ENCODE measurements around the gene MAST4.
A peak's percentile ranks its signal among the peaks of the same experiment; 100 is the strongest.

MAST4 gene

DNA sequence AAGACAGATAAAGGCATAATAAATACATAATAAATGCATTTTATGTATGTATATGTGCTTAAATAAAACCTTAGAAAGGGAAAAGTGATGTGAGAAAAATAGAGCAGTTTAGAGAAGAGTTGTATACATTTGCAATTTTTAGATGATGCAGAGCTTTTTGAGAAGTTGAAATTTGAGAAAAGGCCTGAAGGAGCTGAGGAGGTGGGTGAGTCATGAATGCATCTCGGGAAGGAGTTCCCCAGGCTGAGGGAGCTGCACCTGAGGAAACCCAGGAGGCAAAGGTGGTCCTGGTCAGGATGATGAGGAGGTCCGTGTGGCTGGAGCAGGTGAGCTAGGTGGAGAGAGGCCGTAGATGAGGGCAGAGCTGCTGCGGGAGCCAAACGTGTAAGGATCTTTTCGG, 617.8 kb downstream of the MAST4 start:
- peak overlapping the region; percentile 12 to 66 (median 65) for H3K27ac Mint-ChIP-seq
- TF ChIP-seq, protein P1, sequence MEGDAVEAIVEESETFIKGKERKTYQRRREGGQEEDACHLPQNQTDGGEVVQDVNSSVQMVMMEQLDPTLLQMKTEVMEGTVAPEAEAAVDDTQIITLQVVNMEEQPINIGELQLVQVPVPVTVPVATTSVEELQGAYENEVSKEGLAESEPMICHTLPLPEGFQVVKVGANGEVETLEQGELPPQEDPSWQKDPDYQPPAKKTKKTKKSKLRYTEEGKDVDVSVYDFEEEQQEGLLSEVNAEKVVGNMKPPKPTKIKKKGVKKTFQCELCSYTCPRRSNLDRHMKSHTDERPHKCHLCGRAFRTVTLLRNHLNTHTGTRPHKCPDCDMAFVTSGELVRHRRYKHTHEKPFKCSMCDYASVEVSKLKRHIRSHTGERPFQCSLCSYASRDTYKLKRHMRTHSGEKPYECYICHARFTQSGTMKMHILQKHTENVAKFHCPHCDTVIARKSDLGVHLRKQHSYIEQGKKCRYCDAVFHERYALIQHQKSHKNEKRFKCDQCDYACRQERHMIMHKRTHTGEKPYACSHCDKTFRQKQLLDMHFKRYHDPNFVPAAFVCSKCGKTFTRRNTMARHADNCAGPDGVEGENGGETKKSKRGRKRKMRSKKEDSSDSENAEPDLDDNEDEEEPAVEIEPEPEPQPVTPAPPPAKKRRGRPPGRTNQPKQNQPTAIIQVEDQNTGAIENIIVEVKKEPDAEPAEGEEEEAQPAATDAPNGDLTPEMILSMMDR (IDR thresholded peaks at IDR 0.05; ENCODE audit: unreplicated experiment in 3 of 3), result no peak
- H3K9me3 Mint-ChIP-seq, result no peaks in the 10 kb centered on the region
- H3K27me3 Mint-ChIP-seq (ENCODE audit: low read depth), result no peaks in the 10 kb centered on the region
- H3K4me1 Mint-ChIP-seq, result peaks cover 35% of the 10 kb centered on the region
- H3K4me3 Mint-ChIP-seq, result no peak overlapping the region
- no peaks in the 10 kb centered on the region for H3K36me3 Mint-ChIP-seq (ENCODE audit: low read depth)

DNA sequence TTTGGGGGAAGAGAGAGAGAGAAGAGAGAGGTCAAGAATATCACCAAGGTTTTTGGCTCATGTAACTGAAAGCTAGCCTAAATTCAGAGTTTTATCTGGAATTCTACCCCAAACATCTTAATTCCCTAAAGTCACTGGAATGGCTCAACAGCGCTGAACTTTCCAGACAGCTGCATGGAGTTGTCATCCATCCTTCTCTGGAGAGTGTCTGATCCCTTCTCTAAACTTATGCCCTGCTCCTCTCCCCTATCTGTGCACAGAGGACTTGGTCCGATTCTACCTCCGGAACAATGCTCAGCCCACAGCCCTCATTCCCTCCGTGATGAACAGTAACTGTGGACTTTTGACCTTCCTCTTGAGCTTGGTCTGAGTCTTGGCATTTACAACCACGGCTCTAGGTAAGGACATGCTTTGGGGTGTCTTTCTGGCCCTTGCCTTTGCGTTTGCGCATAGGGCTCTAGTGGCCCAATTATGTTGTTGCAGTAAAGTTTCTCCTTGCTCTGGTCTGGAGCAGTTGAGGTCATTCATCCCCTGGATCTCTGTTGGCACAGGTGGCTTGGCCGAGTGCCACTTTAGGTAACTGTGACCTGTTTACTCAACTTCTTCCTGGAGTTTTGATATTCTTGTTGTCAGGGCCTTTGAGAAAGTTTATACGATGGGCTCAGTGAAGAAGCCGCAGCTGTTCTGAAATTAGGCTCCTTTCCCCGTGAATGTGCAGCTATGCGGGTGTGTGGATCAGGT, 618.7 kb downstream of the MAST4 start:
- Mint-ChIP-seq H3K27me3 (ENCODE audit: low read depth) (no peaks in the 10 kb centered on the region), H3K4me3 (peak overlapping the region in 2 of 3 experiments; percentile 14 to 46), H3K9me3 (no peaks in the 10 kb centered on the region), H3K4me1 (peaks cover 35% of the 10 kb centered on the region), H3K27ac (peak overlapping the region; percentile 12 to 73 (median 65)), H3K36me3 (ENCODE audit: low read depth) (no peaks in the 10 kb centered on the region)
- TF ChIP-seq, protein P1 (IDR thresholded peaks at IDR 0.05; ENCODE audit: unreplicated experiment in 3 of 3), result no peak

GRCh38 chr5:67215519-67216471, 619.6 kb downstream of the MAST4 start:
- H3K27ac Mint-ChIP-seq, result peak overlapping the region; percentile 12 to 73 (median 65)
- H3K4me3 Mint-ChIP-seq, result peak overlapping the region in 2 of 3 experiments; percentile 14 to 17
- no peaks in the 10 kb centered on the region for H3K9me3 Mint-ChIP-seq
- no peaks in the 10 kb centered on the region for H3K27me3 Mint-ChIP-seq (ENCODE audit: low read depth)
- TF ChIP-seq, protein P1 (IDR thresholded peaks at IDR 0.05; ENCODE audit: unreplicated experiment in 3 of 3), result no peak
- H3K4me1 Mint-ChIP-seq, result peaks cover 33% of the 10 kb centered on the region
- no peaks in the 10 kb centered on the region for H3K36me3 Mint-ChIP-seq (ENCODE audit: low read depth)

GRCh38 chr5:67216564-67216963, 620.4 kb downstream of the MAST4 start:
- peaks cover 30% of the 10 kb centered on the region for H3K4me1 Mint-ChIP-seq
- H3K9me3 Mint-ChIP-seq, result no peaks in the 10 kb centered on the region
- TF ChIP-seq, protein P1 (IDR thresholded peaks at IDR 0.05; ENCODE audit: unreplicated experiment in 3 of 3), result no peak
- H3K27ac Mint-ChIP-seq, result peak overlapping the region in 2 of 3 experiments; percentile 12 to 65
- no peaks in the 10 kb centered on the region for H3K36me3 Mint-ChIP-seq (ENCODE audit: low read depth)
- H3K4me3 Mint-ChIP-seq, result peak overlapping the region in 1 of 3 experiments; percentile 6
- no peaks in the 10 kb centered on the region for H3K27me3 Mint-ChIP-seq (ENCODE audit: low read depth)

Data from nephron (organoid).